Measurements from ENCODE around the gene INCA1.

Gene INCA1

GRCh38 chr17:4947411-4948165, 49.7 kb downstream of the INCA1 start:
- DNase-seq = peak; percentile 9

DNA sequence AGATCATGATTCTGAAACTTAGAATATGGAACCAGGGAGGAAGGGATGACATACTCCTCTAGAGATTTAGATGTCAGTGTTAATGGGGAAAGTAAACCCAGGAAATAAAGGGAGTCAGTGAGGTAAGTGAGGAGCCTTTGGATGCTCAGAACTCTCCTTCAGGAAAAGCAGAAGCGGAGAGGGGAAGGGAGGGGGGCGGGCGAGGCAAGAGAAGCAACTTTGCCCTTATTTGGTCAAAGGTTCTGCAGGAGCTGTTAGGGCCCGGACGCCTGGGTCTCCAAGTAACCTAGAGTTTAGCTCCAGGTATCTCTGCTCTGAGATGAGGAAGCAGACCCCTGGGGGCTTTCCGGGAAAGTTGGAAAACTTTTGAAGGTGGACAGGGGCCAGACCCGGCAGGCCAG, 50.3 kb downstream of the INCA1 start:
- DNase-seq = no peak

DNA sequence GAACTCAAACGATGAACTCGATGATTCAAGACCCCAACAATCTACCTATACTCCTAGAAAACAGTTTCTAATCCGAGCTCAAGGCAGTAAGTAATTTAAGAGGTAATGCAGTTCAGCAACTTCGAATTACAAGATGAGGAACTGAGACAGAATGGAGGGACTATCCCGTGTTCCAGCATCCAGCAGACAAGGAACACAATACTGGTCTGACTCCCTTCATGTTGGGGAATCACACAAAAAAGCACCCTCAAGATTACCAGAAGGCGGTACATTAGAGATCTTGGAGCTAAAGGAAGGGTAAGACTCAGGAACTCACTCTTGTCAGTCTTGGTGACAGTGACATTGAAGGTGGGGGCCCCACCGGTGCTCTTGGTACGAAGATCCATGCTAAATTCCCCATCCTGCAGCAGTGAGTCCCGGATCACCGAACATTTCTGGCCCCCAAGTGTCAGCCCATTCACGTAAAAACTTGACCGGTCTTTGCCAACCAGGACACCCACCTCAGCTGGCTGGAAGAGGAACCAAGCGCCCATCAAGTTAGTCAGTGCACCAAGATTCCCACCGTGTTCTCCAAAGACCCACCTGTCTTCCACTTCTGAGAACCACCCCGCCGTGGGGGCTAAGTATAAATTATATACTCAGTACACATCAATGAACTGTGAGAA, 50.9 kb downstream of the INCA1 start:
- no peak for DNase-seq

- no peak for DNase-seq
Observed at GRCh38 chr17:4945944-4946280, 51.4 kb downstream of the INCA1 start.

- no peak for DNase-seq
Observed at GRCh38 chr17:4945176-4945943, 52.0 kb downstream of the INCA1 start.

DNA sequence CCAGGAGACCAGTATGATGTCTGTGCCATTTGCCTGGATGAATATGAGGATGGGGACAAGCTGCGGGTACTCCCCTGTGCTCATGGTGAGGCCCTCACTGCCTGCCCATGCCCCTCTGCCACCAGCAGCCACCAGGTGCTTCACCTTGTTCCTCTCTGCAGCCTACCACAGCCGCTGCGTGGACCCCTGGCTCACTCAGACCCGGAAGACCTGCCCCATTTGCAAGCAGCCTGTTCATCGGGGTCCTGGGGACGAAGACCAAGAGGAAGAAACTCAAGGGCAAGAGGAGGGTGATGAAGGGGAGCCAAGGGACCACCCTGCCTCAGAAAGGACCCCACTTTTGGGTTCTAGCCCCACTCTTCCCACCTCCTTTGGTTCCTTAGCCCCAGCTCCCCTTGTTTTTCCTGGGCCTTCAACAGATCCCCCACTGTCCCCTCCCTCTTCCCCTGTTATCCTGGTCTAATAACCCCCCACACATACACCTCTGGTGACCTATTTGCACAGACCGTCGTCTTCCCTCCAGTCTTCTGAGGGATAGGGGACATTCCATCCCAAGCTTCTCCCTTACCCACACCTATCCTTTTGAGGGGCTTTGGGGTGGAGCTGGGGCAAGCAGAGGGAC, 52.7 kb downstream of the INCA1 start:
- no peak for DNase-seq

DNA sequence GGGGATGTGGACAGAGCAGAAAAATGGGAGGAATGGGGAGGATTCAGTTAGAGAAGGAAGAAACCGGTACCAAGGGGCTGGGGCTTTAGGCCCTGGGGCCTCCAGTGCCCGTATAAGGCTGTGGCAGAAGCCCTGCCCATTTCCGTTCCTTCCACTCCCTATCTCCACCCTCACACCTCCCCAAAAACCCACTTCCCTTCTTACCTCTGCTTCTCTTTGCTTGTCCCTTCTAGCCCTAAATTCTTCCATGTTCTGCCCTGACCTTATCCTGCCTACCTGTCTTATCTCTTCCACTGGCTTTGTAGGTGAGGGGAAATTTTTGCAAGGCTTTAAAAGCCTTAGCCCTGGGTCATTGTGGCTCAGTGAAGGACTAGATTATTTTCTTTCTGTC, 53.2 kb downstream of the INCA1 start:
- DNase-seq = no peak

GRCh38 chr17:4942760-4943508, 54.4 kb downstream of the INCA1 start:
- no peak for DNase-seq

DNA sequence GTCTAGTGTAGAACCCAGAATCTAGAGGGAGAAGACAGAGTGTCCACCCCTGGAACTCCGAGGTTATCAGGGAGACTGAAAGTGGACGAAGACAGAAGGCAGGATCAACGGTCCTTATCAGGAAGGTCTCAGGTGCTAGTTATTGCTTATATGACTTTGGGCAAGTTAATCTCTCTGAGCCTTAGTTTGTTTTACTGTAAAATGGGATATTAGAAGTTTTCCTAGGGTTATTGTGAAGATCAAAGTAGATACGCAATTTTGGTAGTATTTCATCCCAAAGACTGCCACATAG, 56.1 kb downstream of the INCA1 start:
- no peak for DNase-seq

GRCh38 chr17:4940555-4941318, 56.6 kb downstream of the INCA1 start:
- no peak for DNase-seq

- peak; percentile 98 for DNase-seq
Observed at GRCh38 chr17:4939796-4940554, 57.3 kb downstream of the INCA1 start, which contains the start of the genes RNF167 and SLC25A11. RNF167 (plus strand) TSS chr17:4940268; CDS start chr17:4940910, 642 bp downstream. SLC25A11 (minus strand) TSS chr17:4940046; CDS start chr17:4939910, 136 bp downstream.

DNA sequence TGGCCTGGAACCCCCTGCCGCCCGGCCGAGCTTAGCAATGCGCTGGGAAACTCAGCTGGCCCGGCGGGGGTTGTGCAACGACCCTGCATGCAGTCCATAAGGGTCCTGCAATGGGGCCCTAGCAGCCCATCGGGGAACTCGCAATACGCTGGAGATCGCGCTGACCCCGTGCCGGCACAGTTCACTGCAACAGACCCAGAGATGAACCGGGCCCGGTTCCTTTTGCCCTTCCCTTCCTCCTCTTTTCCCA, 57.9 kb downstream of the INCA1 start:
- no peak for DNase-seq

- DNase-seq = no peak
Observed at GRCh38 chr17:4938688-4939545, 58.4 kb downstream of the INCA1 start.

All from NCI-H1436 (cell line).